AG04449 (cell line): ENCODE measurements around the gene EXOC1L.

ENCODE experiments used
- CTCF ChIA-PET: fragments of 350-600 bp; formaldehyde crosslinking; extraction: SDS; loops from one replicate; lab custom pipeline; 2021; ENCODE audit warnings: antibody characterized with exemption; lab: Yijun Ruan, JAX
- POLR2A ChIA-PET: fragments of 400-600, 350-600 bp; formaldehyde crosslinking; extraction: SDS; loops from one replicate; lab custom pipeline; 2020; ENCODE audit warnings: antibody characterized with exemption, inconsistent platforms; lab: Yijun Ruan, JAX
- DNase-seq: peaks from one replicate; pipeline ENCODE4 v3.0.0-alpha.2; 2010; ENCODE audit warnings: low read depth, low spot score
- H3K4me3 ChIP-seq: 2 replicates; pipeline ENCODE4 v1.5.1; 2011; ENCODE audit warnings: low read depth, mild to moderate bottlenecking, control low read depth, low read length
- TF ChIP-seq, protein P1 (sequence below): IDR thresholded peaks from one replicate; pipeline ENCODE4 v1.5.1; 2011; ENCODE audit warnings: mild to moderate bottlenecking, moderate library complexity, low read length, control low read depth, inconsistent platforms; ENCODE audit not compliant: insufficient read depth; ENCODE audit errors: missing control alignments

EXOC1L gene

DNA sequence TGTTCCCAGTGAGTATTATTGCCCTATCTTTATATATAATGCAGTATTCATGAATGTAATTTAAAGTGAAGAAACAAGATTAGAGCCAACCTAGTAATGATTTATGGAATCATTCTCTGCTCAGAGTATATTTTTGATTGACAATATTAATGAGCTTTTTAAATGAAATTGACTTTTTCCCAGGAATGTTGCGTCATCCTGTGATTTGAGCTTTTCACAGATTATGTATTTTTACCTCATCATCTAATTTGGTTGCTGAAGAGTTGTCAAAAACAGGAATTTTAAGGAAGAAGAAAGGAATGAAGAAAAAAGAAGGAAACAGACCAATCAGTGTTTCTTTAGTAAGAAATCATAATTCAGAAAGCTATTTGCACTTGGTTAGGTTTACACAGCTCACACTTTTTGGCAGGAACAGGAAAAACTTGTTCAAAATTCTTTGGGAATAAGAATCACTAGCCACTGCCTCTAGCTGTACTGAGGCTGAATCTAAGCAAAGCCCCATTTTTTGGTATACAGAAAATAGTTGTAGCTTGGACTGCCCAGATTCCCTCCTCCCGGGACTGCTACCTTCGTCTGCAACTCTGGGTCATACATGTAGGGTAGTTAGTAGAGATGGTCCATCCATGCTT lies 61.2 kb downstream of the EXOC1L start:
- DNase-seq, result no peak
- TF ChIP-seq, protein P1, sequence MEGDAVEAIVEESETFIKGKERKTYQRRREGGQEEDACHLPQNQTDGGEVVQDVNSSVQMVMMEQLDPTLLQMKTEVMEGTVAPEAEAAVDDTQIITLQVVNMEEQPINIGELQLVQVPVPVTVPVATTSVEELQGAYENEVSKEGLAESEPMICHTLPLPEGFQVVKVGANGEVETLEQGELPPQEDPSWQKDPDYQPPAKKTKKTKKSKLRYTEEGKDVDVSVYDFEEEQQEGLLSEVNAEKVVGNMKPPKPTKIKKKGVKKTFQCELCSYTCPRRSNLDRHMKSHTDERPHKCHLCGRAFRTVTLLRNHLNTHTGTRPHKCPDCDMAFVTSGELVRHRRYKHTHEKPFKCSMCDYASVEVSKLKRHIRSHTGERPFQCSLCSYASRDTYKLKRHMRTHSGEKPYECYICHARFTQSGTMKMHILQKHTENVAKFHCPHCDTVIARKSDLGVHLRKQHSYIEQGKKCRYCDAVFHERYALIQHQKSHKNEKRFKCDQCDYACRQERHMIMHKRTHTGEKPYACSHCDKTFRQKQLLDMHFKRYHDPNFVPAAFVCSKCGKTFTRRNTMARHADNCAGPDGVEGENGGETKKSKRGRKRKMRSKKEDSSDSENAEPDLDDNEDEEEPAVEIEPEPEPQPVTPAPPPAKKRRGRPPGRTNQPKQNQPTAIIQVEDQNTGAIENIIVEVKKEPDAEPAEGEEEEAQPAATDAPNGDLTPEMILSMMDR, result no peak
- no peak overlapping the region for H3K4me3 ChIP-seq
- ChIA-PET POLR2A (no interaction called here), CTCF (interaction anchor here (0.8 to 2.0 kb wide), 3 partner anchors 13 to 68 kb away, joined by 3 to 6 read pairs (median 3); partner anchors contain the start of gene CEP135)

DNA sequence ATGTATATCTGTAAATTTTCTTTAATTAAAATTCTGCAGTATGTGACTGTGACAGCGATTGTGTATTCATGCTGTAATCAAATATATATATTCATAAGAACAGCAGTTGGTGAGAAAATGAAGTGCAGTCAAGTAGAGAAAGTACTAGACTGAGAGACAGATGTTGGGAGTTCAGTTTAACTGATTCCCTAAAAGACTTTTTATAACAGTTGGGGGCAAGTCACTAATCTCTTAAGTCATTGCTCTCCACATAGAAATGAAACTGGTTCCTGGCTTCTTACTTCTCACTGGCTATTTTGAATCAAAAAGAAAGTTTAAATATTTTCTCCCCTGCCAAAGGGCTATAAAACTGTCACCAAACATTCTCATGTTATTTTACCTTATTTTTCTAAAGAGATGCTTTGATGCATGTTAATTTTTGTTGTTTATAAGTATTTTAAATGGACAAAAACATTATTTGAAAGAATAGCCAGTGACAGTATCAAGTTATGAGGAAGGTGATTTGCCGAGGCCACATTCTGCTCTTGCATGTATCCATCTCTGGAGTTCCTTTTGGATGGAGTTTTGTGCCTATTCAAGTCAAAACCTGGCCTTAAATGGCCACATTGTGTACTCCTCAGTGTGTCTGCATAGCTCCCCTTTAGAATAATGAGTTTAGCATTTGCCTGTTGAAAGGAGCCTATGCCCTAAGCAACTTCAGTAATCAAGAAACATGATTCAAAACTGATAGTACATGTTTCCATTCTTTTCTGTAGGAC lies 64.7 kb downstream of the EXOC1L start:
- POLR2A ChIA-PET, result no interaction called here
- TF ChIP-seq, protein P1, result no peak
- H3K4me3 ChIP-seq, result no peak overlapping the region
- no peak for DNase-seq
- CTCF ChIA-PET, result no interaction called here

DNA sequence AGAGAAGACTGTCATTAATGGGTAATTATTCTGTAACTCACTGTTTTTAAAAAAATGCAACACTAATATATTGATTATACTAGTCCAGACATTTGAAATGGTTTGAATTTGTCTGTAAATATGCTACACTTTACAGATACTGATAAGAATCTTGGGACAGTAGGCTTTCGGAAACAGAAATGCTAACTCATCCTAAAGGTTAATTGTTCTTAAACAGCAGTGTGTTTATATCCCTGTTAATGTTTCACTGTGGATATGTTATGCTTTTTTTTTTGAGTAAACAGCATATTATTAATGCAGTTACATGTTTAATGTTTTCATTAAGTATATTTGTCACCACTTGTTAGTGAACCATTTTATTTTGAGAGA lies 65.2 kb downstream of the EXOC1L start:
- TF ChIP-seq, protein P1, result no peak
- no peak overlapping the region for H3K4me3 ChIP-seq
- POLR2A ChIA-PET, result no interaction called here
- CTCF ChIA-PET, result no interaction called here
- no peak for DNase-seq
